Measurements from ENCODE around the gene NFS1.
A peak's percentile ranks its signal among the peaks of the same experiment; 100 is the strongest.
"Not testable (repeated sequence)": the region's sequence is repeated elsewhere in the genome, so short reads cannot be mapped to it uniquely, and the experiment has no call there.

The NFS1 gene

DNA sequence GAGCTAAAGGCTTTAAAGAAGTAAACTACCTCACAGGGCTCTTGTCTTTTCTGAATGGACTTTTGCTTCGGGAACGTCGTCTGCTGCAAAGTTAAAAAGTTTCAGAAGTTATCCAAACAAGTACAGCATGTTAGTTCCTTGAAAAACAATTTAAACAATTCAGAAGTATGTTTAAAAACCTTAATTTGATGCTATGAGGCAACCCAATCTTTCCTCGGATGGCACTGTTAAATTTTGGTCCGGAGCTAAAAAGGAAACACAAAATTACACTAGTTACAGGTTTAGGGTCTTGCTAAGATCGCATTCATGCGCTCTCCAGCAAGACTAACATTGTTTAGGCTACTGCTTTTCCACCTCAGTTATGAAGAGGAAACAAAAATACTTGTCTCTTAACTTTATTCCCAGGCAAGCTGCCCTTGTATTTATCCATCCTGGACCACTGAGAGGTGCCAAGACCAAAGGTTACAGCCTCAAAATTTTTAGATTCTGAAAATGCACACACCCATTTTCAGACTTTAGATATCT lies 30.2 kb upstream of the NFS1 start:
- no peak overlapping the region for H3K27ac ChIP-seq (ENCODE audit: insufficient read depth in 1 of 2, low read depth in 1 of 2, low read length in 2 of 2, poor library complexity in 1 of 2, severe bottlenecking in 2 of 2)
- H3K27me3 ChIP-seq (replicated peaks in 2 of 5; ENCODE audit: control insufficient read depth in 4 of 5, insufficient read depth in 5 of 5, low read length in 4 of 5): no peaks in the 10 kb centered on the region
- no peaks in the 10 kb centered on the region for H3K9me3 ChIP-seq (ENCODE audit: control extremely low read depth in 1 of 5, control insufficient read depth in 4 of 5, insufficient read depth in 2 of 5, low read depth in 1 of 5, low read length in 4 of 5)
- peak in 1 of 3 donors; percentile 0 for DNase-seq
- H3K4me3 ChIP-seq (ENCODE audit: control insufficient read depth in 1 of 7, extremely low read depth in 1 of 7, insufficient read depth in 4 of 7, low read depth in 2 of 7, low read length in 6 of 7): no peak overlapping the region
- 95% methylated on average over 5 of the region's 7 CpGs for WGBS (ENCODE audit: insufficient coverage)
- ChIA-PET CTCF (interaction anchor here (1.1 to 3.4 kb wide), 4 partner anchors 10 to 154 kb away, joined by 3 to 17 read pairs (median 6); no protein-coding TSS in a partner anchor), POLR2A (interaction anchor here (0.6 to 1.0 kb wide), 2 partner anchors 13 to 139 kb away, joined by 3 to 7 read pairs; partner anchors contain the start of gene RBM39)
- H3K36me3 ChIP-seq (ENCODE audit: control insufficient read depth in 4 of 4, insufficient read depth in 4 of 4, low read length in 3 of 4): peaks cover 29 to 93% (median 70%) of the 10 kb centered on the region in 4 experiments
- no peaks in the 10 kb centered on the region for H3K4me1 ChIP-seq (ENCODE audit: control extremely low read depth in 1 of 4, control insufficient read depth in 4 of 4, insufficient read depth in 4 of 4, low read length in 3 of 4)

DNA sequence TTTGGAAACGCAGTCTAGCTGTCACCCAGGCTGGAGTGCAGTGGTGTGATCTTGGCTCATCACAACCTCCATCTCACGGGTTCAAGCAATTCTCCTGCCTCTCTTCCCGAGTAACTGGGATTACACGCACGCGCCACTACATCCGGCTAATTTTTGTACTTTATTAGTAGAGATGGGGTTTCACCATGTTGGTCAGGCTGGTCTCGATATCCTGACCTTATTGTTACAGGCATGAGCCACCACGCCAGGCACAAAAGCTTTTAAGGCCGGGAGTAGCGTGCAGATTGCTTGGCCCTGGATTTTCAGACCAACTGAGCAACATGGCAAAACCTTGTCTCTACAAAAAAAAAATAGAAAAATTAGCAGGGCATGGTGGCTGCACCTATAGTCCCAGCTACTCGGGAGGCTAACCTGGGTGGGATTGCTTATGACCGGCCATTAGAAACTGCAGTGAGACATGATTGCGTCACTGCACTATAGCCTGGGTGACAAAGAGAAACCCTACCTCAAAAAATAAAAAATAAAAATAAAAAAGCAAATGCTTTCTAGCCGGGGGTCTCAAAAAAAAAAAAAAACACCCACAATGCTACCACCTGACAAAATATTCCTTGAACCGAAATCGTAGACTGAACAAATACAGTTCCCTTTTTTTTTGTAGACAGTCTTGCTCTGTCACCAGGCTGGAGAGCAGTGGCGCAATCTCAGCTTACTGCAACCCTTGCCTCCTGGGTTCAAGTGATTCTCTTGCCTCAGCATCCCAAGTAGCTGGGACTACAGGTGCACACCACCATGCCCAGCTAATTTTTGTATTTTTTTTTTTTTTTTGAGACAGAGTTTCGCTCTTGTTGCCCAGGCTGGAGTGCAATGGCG lies 27.9 kb upstream of the NFS1 start:
- peaks cover 33 to 92% (median 68%) of the 10 kb centered on the region in 4 experiments for H3K36me3 ChIP-seq (ENCODE audit: control insufficient read depth in 4 of 4, insufficient read depth in 4 of 4, low read length in 3 of 4)

DNA sequence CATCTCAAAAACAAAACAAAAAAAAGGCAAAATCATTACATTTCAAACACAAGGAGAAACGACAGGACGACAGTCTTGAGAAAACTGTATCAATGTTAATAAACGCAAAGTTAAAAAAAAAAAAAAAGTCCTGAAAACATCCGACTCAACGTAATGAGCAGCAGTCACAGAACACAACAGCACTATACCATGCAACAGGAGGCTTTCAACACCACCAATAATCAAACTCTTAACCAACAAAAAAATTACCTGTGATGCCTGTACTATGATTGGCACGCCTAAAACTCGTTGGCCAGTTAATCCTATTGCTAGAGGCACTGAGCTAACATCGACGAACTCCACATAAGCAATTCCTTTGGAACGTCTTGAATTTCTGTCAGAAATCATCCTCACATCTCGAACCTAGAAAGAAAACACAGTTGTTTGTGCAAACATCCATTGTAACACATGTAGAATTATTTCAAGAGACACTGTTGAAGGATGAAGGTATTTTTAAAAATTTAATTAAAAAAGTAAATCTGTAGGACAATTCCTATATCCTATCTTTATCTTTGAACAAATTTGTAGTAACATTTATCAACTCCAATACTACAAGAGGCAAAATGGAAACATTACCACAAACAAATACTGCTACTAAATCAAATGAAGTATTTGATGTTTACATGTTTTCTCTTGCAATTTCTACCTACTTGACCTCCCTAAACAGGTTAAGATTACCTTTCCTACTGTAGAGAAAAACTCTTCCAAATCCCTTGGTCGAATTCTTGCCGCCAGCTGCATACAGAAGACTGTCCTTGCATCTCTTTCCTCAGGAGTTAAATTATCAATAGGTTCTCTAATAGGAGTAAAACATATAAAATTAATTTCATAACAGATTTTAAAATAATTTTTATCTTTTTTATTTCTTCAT lies 25.4 kb upstream of the NFS1 start:
- Histone ChIP-seq H3K27me3 (replicated peaks in 2 of 5; ENCODE audit: control insufficient read depth in 4 of 5, insufficient read depth in 5 of 5, low read length in 4 of 5) (no peaks in the 10 kb centered on the region), H3K4me1 (ENCODE audit: control extremely low read depth in 1 of 4, control insufficient read depth in 4 of 4, insufficient read depth in 4 of 4, low read length in 3 of 4) (no peaks in the 10 kb centered on the region)
- CTCF ChIA-PET: interaction anchor here (1.2 to 1.4 kb wide), 2 partner anchors 11 to 15 kb away, joined by 3 to 4 read pairs; no protein-coding TSS in a partner anchor

More for the DNA sequence above, 27.9 kb upstream of the NFS1 start:
- 98% methylated on average over 9 of the region's 20 CpGs for WGBS (ENCODE audit: insufficient coverage)
- H3K4me1 ChIP-seq (ENCODE audit: control extremely low read depth in 1 of 4, control insufficient read depth in 4 of 4, insufficient read depth in 4 of 4, low read length in 3 of 4): no peaks in the 10 kb centered on the region
- POLR2A ChIA-PET: interaction anchor here (1.1 to 2.3 kb wide), 2 partner anchors 15 to 26 kb away, joined by 4 to 7 read pairs; partner anchors contain the start of gene RBM39
- H3K27ac ChIP-seq (ENCODE audit: insufficient read depth in 1 of 2, low read depth in 1 of 2, low read length in 2 of 2, poor library complexity in 1 of 2, severe bottlenecking in 2 of 2): no peak overlapping the region
- H3K4me3 ChIP-seq (ENCODE audit: control insufficient read depth in 1 of 7, extremely low read depth in 1 of 7, insufficient read depth in 4 of 7, low read depth in 2 of 7, low read length in 6 of 7): no peak overlapping the region
- DNase-seq: no peak
- CTCF ChIA-PET: interaction anchor here (1.0 to 1.7 kb wide), 5 partner anchors 8 to 160 kb away, joined by 3 to 6 read pairs (median 4); no protein-coding TSS in a partner anchor
- no peaks in the 10 kb centered on the region for H3K27me3 ChIP-seq (replicated peaks in 2 of 5; ENCODE audit: control insufficient read depth in 4 of 5, insufficient read depth in 5 of 5, low read length in 4 of 5)
- H3K9me3 ChIP-seq (ENCODE audit: control extremely low read depth in 1 of 5, control insufficient read depth in 4 of 5, insufficient read depth in 2 of 5, low read depth in 1 of 5, low read length in 4 of 5): no peaks in the 10 kb centered on the region

DNA sequence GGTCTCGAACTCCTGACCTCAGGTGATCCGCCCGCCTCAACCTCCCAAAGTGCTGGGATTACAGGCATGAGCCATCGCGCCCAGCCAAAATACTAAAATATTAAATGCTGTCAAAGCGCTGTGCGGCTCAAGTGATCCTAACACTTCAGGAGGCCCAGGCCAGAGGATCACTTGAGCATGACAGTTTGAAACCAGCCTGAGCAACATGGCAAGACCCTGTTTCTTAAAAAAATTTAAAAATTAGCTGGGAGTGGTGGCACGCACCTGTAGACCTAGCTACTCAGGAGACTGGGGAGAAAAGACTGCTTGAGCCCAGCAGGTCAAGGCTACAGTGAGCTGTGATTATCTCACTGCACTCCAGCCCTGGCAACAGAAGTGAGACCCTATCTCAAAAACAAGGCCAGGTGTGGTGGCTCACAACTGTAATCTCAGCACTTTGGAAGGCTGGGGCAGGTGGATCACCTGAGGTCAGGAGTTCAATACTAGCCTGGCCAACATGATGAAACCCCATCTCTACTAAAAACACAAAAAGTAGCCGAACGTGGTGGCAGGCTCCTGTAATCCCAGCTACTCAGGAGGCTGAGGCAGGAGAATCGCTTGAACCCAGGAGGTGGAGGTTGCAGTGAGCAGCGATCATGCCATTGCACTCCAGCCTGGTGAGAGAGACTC lies 24.6 kb upstream of the NFS1 start:
- not testable (repeated sequence) for H3K9me3 ChIP-seq (ENCODE audit: control extremely low read depth in 1 of 5, control insufficient read depth in 4 of 5, insufficient read depth in 2 of 5, low read depth in 1 of 5, low read length in 4 of 5); H3K4me1 ChIP-seq (ENCODE audit: control extremely low read depth in 1 of 4, control insufficient read depth in 4 of 4, insufficient read depth in 4 of 4, low read length in 3 of 4); H3K27me3 ChIP-seq (replicated peaks in 2 of 5; ENCODE audit: control insufficient read depth in 4 of 5, insufficient read depth in 5 of 5, low read length in 4 of 5); H3K27ac ChIP-seq (ENCODE audit: insufficient read depth in 1 of 2, low read depth in 1 of 2, low read length in 2 of 2, poor library complexity in 1 of 2, severe bottlenecking in 2 of 2); H3K4me3 ChIP-seq (ENCODE audit: control insufficient read depth in 1 of 7, extremely low read depth in 1 of 7, insufficient read depth in 4 of 7, low read depth in 2 of 7, low read length in 6 of 7); DNase-seq
- H3K36me3 ChIP-seq (ENCODE audit: control insufficient read depth in 4 of 4, insufficient read depth in 4 of 4, low read length in 3 of 4): peaks cover 28 to 93% (median 76%) of the 10 kb centered on the region in 4 experiments
- CTCF ChIA-PET: interaction anchor here (1.1 to 1.2 kb wide), 2 partner anchors 11 to 160 kb away, joined by 3 read pairs; no protein-coding TSS in a partner anchor
- 100% methylated on average over 3 of the region's 12 CpGs for WGBS (ENCODE audit: insufficient coverage)
- POLR2A ChIA-PET: interaction anchor here (0.6 to 1.2 kb wide), 2 partner anchors 11 to 86 kb away, joined by 5 to 6 read pairs; no protein-coding TSS in a partner anchor

More for the DNA sequence above, 25.4 kb upstream of the NFS1 start:
- 95% methylated on average over 9 of the region's 13 CpGs for WGBS (ENCODE audit: insufficient coverage)
- POLR2A ChIA-PET: interaction anchor here (0.8 kb wide), 1 partner anchor 15 kb away, joined by 5 read pairs; no protein-coding TSS in a partner anchor
- H3K9me3 ChIP-seq (ENCODE audit: control extremely low read depth in 1 of 5, control insufficient read depth in 4 of 5, insufficient read depth in 2 of 5, low read depth in 1 of 5, low read length in 4 of 5): no peaks in the 10 kb centered on the region
- peaks cover 30 to 92% (median 75%) of the 10 kb centered on the region in 4 experiments for H3K36me3 ChIP-seq (ENCODE audit: control insufficient read depth in 4 of 4, insufficient read depth in 4 of 4, low read length in 3 of 4)
- DNase-seq: no peak
- no peak overlapping the region for H3K4me3 ChIP-seq (ENCODE audit: control insufficient read depth in 1 of 7, extremely low read depth in 1 of 7, insufficient read depth in 4 of 7, low read depth in 2 of 7, low read length in 6 of 7)
- no peak overlapping the region for H3K27ac ChIP-seq (ENCODE audit: insufficient read depth in 1 of 2, low read depth in 1 of 2, low read length in 2 of 2, poor library complexity in 1 of 2, severe bottlenecking in 2 of 2)

DNA sequence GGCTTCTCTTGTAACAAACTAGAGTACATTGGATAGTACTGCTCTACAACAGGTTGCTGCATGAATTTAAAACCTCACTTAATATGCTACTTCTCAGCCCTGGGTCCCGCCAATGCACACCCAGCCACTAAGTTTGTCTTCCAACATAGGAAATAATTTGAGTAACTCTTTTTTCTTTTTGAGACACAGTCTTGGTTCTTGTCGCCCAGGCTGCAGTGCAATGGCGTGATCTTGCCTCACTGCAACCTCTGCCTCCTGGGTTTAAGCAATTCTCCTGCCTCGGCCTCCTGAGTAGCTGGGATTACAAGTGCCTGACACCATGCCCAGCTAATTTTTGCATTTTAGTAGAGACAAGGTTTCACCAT lies 24.1 kb upstream of the NFS1 start:
- 100% methylated on average over 3 of the region's 4 CpGs for WGBS (ENCODE audit: insufficient coverage)
- POLR2A ChIA-PET: interaction anchor here (0.6 to 1.2 kb wide), 2 partner anchors 11 to 86 kb away, joined by 5 to 6 read pairs; no protein-coding TSS in a partner anchor
- CTCF ChIA-PET: interaction anchor here (1.1 to 1.2 kb wide), 2 partner anchors 12 to 161 kb away, joined by 3 read pairs; no protein-coding TSS in a partner anchor

DNA sequence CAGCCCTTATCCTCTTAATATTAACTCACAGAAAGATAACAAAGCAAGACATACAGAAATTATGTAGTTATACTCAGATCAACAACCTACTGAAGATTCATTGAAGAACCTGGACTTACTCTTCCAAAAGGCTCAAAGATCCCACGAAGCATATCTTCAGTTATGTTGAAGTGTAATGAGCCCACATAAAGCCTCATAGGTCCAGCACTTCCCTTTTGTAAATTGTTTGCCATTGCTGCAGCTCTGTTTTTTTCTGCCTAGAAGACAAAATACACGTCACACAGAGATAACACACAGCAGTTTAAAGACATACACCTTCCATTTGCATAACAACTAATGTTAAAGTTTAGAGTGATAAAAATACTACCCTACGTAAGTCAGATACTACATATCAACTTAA lies 22.5 kb upstream of the NFS1 start:
- DNase-seq: no peak
- CTCF ChIA-PET: interaction anchor here (2.3 kb wide), 1 partner anchor 10 kb away, joined by 6 read pairs; no protein-coding TSS in a partner anchor
- no peaks in the 10 kb centered on the region for H3K9me3 ChIP-seq (ENCODE audit: control extremely low read depth in 1 of 5, control insufficient read depth in 4 of 5, insufficient read depth in 2 of 5, low read depth in 1 of 5, low read length in 4 of 5)
- no peak overlapping the region for H3K27ac ChIP-seq (ENCODE audit: insufficient read depth in 1 of 2, low read depth in 1 of 2, low read length in 2 of 2, poor library complexity in 1 of 2, severe bottlenecking in 2 of 2)
- peaks cover 34 to 95% (median 77%) of the 10 kb centered on the region in 4 experiments for H3K36me3 ChIP-seq (ENCODE audit: control insufficient read depth in 4 of 4, insufficient read depth in 4 of 4, low read length in 3 of 4)
- WGBS (ENCODE audit: insufficient coverage): 89% methylated on average over 1 of the region's 3 CpGs
- POLR2A ChIA-PET: interaction anchor here (0.5 to 1.0 kb wide), 3 partner anchors 18 to 222 kb away, joined by 3 read pairs; no protein-coding TSS in a partner anchor
- H3K4me1 ChIP-seq (ENCODE audit: control extremely low read depth in 1 of 4, control insufficient read depth in 4 of 4, insufficient read depth in 4 of 4, low read length in 3 of 4): no peaks in the 10 kb centered on the region
- H3K4me3 ChIP-seq (ENCODE audit: control insufficient read depth in 1 of 7, extremely low read depth in 1 of 7, insufficient read depth in 4 of 7, low read depth in 2 of 7, low read length in 6 of 7): no peak overlapping the region
- no peaks in the 10 kb centered on the region for H3K27me3 ChIP-seq (replicated peaks in 2 of 5; ENCODE audit: control insufficient read depth in 4 of 5, insufficient read depth in 5 of 5, low read length in 4 of 5)

More for the DNA sequence above, 24.1 kb upstream of the NFS1 start:
- H3K4me3 ChIP-seq (ENCODE audit: control insufficient read depth in 1 of 7, extremely low read depth in 1 of 7, insufficient read depth in 4 of 7, low read depth in 2 of 7, low read length in 6 of 7); DNase-seq; H3K4me1 ChIP-seq (ENCODE audit: control extremely low read depth in 1 of 4, control insufficient read depth in 4 of 4, insufficient read depth in 4 of 4, low read length in 3 of 4); H3K27me3 ChIP-seq (replicated peaks in 2 of 5; ENCODE audit: control insufficient read depth in 4 of 5, insufficient read depth in 5 of 5, low read length in 4 of 5); H3K27ac ChIP-seq (ENCODE audit: insufficient read depth in 1 of 2, low read depth in 1 of 2, low read length in 2 of 2, poor library complexity in 1 of 2, severe bottlenecking in 2 of 2); H3K9me3 ChIP-seq (ENCODE audit: control extremely low read depth in 1 of 5, control insufficient read depth in 4 of 5, insufficient read depth in 2 of 5, low read depth in 1 of 5, low read length in 4 of 5): not testable (repeated sequence)
- H3K36me3 ChIP-seq (ENCODE audit: control insufficient read depth in 4 of 4, insufficient read depth in 4 of 4, low read length in 3 of 4): peaks cover 28 to 93% (median 77%) of the 10 kb centered on the region in 4 experiments
